HepG2 (cell line): ENCODE results near the gene DUSP12. TPM values are rescaled to one million over a fixed set of nuclear protein-coding genes. Genes with fewer than 3 reads are reported as not detected.

Experiments
- ATAC-seq: fragments of 200-7000 bp; cut with Tn5 transposase; 3 replicates; pipeline ENCODE4 v1.9.1; 2020; ENCODE audit warnings: mild to moderate bottlenecking, moderate library complexity
- BruUV-seq: library from RNA; stranded (reverse); fragments of 400-500 nt; replicated peaks from 2 replicates; lab custom pipeline; 2021; lab: Mats Ljungman, UMichigan
- CTCF ChIA-PET: fragments of 300-600 bp; formaldehyde crosslinking; extraction: SDS; loops from one replicate; lab custom pipeline; 2021; ENCODE audit warnings: low total read pairs, inconsistent platforms, low intra/inter-chr PET ratio; lab: Yijun Ruan, JAX
- POLR2A ChIA-PET: fragments of 350-600 bp; sonication (Branson Sonifier 250); formaldehyde crosslinking; loops from one replicate; lab custom pipeline; 2020; ENCODE audit warnings: antibody characterized with exemption, inconsistent platforms; lab: Yijun Ruan, JAX
- DNase-seq: peaks from one replicate; pipeline ENCODE4 v3.0.0-alpha.2; 2015; ENCODE audit warnings: low spot score
- FAIRE-seq: peaks from 3 replicates; lab custom pipeline; 2011; peaks lifted over from hg19 to GRCh38; lab: Jason Lieb, UNC
- H2AFZ ChIP-seq: one replicate; pipeline ENCODE4 v1.6.1; 2011; ENCODE audit warnings: low read length, inconsistent platforms
- H3K27ac ChIP-seq: fragments of 300-600 bp; 3 replicates; pipeline ENCODE4 v1.8.0; 2011; ENCODE audit warnings: mixed run types, mild to moderate bottlenecking, mixed read lengths, low read length, inconsistent platforms; ENCODE audit not compliant: insufficient read depth; ENCODE audit errors: extremely low read length
- H3K27me3 ChIP-seq, 2 experiments: fragments of 200-600 bp in 1 of 2; 2 replicates in 1 of 2; 3 replicates in 1 of 2; pipeline versions ENCODE4 v1.6.0 to v1.8.0; 2011; ENCODE audit warnings: low read length in 2 of 2, mild to moderate bottlenecking in 2 of 2, moderate library complexity in 2 of 2, inconsistent platforms in 1 of 2; ENCODE audit not compliant: insufficient read depth in 2 of 2, control insufficient read depth in 1 of 2
- H3K36me3 ChIP-seq, 2 experiments: fragments of 200-600 bp in 1 of 2; replicated peaks in 1 of 2; 2 replicates in 1 of 2; 3 replicates in 1 of 2; pipeline versions ENCODE4 v1.5.1 to v1.8.0; 2011; ENCODE audit warnings: low read length in 2 of 2, inconsistent platforms in 1 of 2; ENCODE audit not compliant: insufficient read depth in 2 of 2, control insufficient read depth in 1 of 2
- H3K4me1 ChIP-seq: 2 replicates; pipeline ENCODE4 v1.5.1; 2012; ENCODE audit warnings: low read length, inconsistent platforms; ENCODE audit not compliant: insufficient read depth
- H3K4me2 ChIP-seq: 2 replicates; pipeline ENCODE4 v1.6.0; 2011; ENCODE audit warnings: low read depth, low read length, inconsistent platforms
- H3K4me3 ChIP-seq, 3 experiments: fragments of 200-600 bp in 1 of 3; sonication (generic), shearing (Covaris generic) in 1 of 3; replicated peaks in 1 of 3; 2 replicates each; pipeline ENCODE4 v1.5.1; 2011 to 2016; ENCODE audit warnings: low read length in 3 of 3, inconsistent platforms in 2 of 3, low read depth in 2 of 3, mild to moderate bottlenecking in 2 of 3, control low read depth in 1 of 3, mixed read lengths in 1 of 3; ENCODE audit not compliant: insufficient read depth in 1 of 3
- H3K79me2 ChIP-seq: one replicate; pipeline ENCODE4 v1.6.1; 2011; ENCODE audit warnings: low read length, inconsistent platforms; ENCODE audit not compliant: insufficient read depth
- H3K9ac ChIP-seq: 2 replicates; pipeline ENCODE4 v1.6.0; 2011; ENCODE audit warnings: mild to moderate bottlenecking, low read depth, low read length, inconsistent platforms; ENCODE audit not compliant: insufficient read depth
- H3K9me3 ChIP-seq: 2 replicates; pipeline ENCODE4 v1.5.1; 2012; ENCODE audit warnings: mild to moderate bottlenecking, low read length
- H4K20me1 ChIP-seq: 2 replicates; pipeline ENCODE4 v1.6.0; 2011; ENCODE audit warnings: inconsistent platforms, mild to moderate bottlenecking, low read length, moderate library complexity; ENCODE audit not compliant: insufficient read depth
- RAD21 ChIP-seq: fragments of 450-650 bp; formaldehyde crosslinking; IDR thresholded peaks from 2 replicates; pipeline ENCODE4 v1.5.0; 2020; ENCODE audit warnings: mild to moderate bottlenecking
- SMC3 ChIP-seq: IDR thresholded peaks from 2 replicates; pipeline ENCODE4 v1.6.1; 2011; ENCODE audit warnings: low read length, improper control_type of control experiment
- STAG1 ChIP-seq: sonication (generic); formaldehyde crosslinking; IDR thresholded peaks from 2 replicates; pipeline ENCODE4 v1.4.0; 2020; ENCODE audit warnings: missing genetic modification reagents
- WGBS: methylation state at CpG from one replicate; pipeline ENCODE4 v1.1.6; 2017; ENCODE audit warnings: low lambda C conversion rate; 5-methylcytosine and 5-hydroxymethylcytosine counted together
- in situ Hi-C: cut with HindIII; loops from 2 replicates; pipeline ENCODE4 v1.10.0; 2017; ENCODE audit warnings: low pct_unique_long_range_greater_than_20kb; ENCODE audit not compliant: extremely low pct_ligation_motif_present
- intact Hi-C: fragments of 100-400 bp; cut with micrococcal nuclease; formaldehyde crosslinking; loops from one replicate; pipeline ENCODE4 v1.10.0; 2022; ENCODE audit not compliant: unreplicated experiment
- polyA plus RNA-seq, 8 experiments: library from polyadenylated mRNA; depleted of rRNA in 3 of 8; stranded (reverse) in 7 of 8; unstranded in 1 of 8; fragments of >200 nt; fragmentation: Illumina TruSeq in 4 of 8; extraction: Trizol in 4 of 8; gene quantifications; 2 replicates each; pipeline versions ENCODE4 v1.2.1 to v1.2.3, GENCODE V29; 2011 to 2016; ENCODE audit warnings: low read depth in 4 of 8, missing spikeins in 1 of 8, mixed read lengths in 1 of 8; ENCODE audit not compliant: insufficient read depth in 1 of 8
- total RNA-seq, 5 experiments: library from RNA; depleted of rRNA; stranded (reverse); fragments of >200 nt; fragmentation: Illumina TruSeq; extraction: Trizol; gene quantifications; 2 replicates each; pipeline ENCODE4 v1.2.3, GENCODE V29; 2016; ENCODE audit warnings: low read depth in 1 of 5
- TF ChIP-seq, protein P1 (sequence below): sonication (generic); formaldehyde crosslinking; IDR thresholded peaks from 2 replicates; pipeline ENCODE4 v1.4.0; 2020; ENCODE audit warnings: mild to moderate bottlenecking, missing genetic modification reagents
- TF ChIP-seq, protein P2 (sequence below): sonication (generic); formaldehyde crosslinking; IDR thresholded peaks from 2 replicates; pipeline ENCODE4 v1.5.0; 2020; ENCODE audit warnings: missing genetic modification reagents
- TF ChIP-seq, protein P3 (sequence below): sonication (generic); formaldehyde crosslinking; IDR thresholded peaks from 2 replicates; pipeline ENCODE4 v1.5.0; 2020; ENCODE audit warnings: mild to moderate bottlenecking, missing genetic modification reagents, moderate library complexity
- TF ChIP-seq, protein P4 (sequence below): sonication (generic); formaldehyde crosslinking; IDR thresholded peaks from 2 replicates; pipeline ENCODE4 v1.8.1; 2023; ENCODE audit warnings: mild to moderate bottlenecking, missing genetic modification reagents

Gene DUSP12
- total and polyA plus RNA-seq, 2 of the 13 experiments (the other 11 are each of a cell fraction or from before 2014, with no cell fraction given): 36.7 to 37.1 TPM

DNA sequence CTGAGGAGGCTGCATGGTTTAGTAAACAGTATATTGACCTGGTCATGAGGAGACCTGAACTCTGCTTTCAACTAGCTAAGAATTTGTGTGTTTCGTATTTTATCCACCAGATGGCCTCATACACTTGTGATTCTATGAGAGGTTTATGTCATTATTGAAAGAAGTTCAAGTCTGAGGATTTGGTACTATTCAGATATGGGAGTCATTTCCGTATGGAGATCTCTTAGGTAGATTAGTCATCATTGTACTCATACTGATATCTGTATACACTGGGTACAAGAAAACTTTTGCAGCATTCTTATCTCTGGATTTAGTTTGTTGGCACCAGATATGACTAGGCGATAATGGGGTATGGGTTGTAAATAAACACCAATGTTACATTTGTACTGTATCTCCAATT, 43.2 kb downstream of the DUSP12 start:
- no peak overlapping the region for H3K9ac ChIP-seq
- H3K79me2 ChIP-seq: no peaks in the 10 kb centered on the region
- BruUV-seq: no TSS peak
- no peaks in the 10 kb centered on the region for H4K20me1 ChIP-seq
- H3K4me2 ChIP-seq: no peak overlapping the region
- intact Hi-C loops (loop anchor here (1.0 to 10.0 kb wide), 3 partner anchors 72 to 245 kb away; no protein-coding TSS in a partner anchor), in situ Hi-C loops (loop anchor here (5.0 kb wide), 1 partner anchor 235 kb away; no protein-coding TSS in a partner anchor)
- H3K4me1 ChIP-seq: no peaks in the 10 kb centered on the region
- POLR2A ChIA-PET: interaction anchor here (0.8 kb wide), 1 partner anchor 244 kb away, joined by 3 read pairs; no protein-coding TSS in a partner anchor
- no peak overlapping the region for H3K27ac ChIP-seq
- no peak overlapping the region for H2AFZ ChIP-seq
- no peaks in the 10 kb centered on the region for H3K27me3 ChIP-seq
- TF ChIP-seq, protein P1, sequence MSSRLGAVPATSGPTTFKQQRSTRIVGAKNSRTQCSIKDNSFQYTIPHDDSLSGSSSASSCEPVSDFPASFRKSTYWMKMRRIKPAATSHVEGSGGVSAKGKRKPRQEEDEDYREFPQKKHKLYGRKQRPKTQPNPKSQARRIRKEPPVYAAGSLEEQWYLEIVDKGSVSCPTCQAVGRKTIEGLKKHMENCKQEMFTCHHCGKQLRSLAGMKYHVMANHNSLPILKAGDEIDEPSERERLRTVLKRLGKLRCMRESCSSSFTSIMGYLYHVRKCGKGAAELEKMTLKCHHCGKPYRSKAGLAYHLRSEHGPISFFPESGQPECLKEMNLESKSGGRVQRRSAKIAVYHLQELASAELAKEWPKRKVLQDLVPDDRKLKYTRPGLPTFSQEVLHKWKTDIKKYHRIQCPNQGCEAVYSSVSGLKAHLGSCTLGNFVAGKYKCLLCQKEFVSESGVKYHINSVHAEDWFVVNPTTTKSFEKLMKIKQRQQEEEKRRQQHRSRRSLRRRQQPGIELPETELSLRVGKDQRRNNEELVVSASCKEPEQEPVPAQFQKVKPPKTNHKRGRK (CRISPR knock-in tag): no peak
- TF ChIP-seq RAD21 (peak; percentile 53; the same call in 1 of the 2 replicates), STAG1 (CRISPR knock-in tag) (peak; percentile 80), SMC3 (peak; percentile 53; the same call in 1 of the 2 replicates)
- TF ChIP-seq, protein P2, sequence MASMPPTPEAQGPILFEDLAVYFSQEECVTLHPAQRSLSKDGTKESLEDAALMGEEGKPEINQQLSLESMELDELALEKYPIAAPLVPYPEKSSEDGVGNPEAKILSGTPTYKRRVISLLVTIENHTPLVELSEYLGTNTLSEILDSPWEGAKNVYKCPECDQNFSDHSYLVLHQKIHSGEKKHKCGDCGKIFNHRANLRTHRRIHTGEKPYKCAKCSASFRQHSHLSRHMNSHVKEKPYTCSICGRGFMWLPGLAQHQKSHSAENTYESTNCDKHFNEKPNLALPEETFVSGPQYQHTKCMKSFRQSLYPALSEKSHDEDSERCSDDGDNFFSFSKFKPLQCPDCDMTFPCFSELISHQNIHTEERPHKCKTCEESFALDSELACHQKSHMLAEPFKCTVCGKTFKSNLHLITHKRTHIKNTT (CRISPR knock-in tag): no peak
- TF ChIP-seq, protein P3, sequence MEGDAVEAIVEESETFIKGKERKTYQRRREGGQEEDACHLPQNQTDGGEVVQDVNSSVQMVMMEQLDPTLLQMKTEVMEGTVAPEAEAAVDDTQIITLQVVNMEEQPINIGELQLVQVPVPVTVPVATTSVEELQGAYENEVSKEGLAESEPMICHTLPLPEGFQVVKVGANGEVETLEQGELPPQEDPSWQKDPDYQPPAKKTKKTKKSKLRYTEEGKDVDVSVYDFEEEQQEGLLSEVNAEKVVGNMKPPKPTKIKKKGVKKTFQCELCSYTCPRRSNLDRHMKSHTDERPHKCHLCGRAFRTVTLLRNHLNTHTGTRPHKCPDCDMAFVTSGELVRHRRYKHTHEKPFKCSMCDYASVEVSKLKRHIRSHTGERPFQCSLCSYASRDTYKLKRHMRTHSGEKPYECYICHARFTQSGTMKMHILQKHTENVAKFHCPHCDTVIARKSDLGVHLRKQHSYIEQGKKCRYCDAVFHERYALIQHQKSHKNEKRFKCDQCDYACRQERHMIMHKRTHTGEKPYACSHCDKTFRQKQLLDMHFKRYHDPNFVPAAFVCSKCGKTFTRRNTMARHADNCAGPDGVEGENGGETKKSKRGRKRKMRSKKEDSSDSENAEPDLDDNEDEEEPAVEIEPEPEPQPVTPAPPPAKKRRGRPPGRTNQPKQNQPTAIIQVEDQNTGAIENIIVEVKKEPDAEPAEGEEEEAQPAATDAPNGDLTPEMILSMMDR: peak; percentile 73
- TF ChIP-seq, protein P4, sequence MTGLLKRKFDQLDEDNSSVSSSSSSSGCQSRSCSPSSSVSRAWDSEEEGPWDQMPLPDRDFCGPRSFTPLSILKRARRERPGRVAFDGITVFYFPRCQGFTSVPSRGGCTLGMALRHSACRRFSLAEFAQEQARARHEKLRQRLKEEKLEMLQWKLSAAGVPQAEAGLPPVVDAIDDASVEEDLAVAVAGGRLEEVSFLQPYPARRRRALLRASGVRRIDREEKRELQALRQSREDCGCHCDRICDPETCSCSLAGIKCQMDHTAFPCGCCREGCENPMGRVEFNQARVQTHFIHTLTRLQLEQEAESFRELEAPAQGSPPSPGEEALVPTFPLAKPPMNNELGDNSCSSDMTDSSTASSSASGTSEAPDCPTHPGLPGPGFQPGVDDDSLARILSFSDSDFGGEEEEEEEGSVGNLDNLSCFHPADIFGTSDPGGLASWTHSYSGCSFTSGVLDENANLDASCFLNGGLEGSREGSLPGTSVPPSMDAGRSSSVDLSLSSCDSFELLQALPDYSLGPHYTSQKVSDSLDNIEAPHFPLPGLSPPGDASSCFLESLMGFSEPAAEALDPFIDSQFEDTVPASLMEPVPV (CRISPR knock-in tag): no peak
- peaks cover 9 to 48% of the 10 kb centered on the region in 2 experiments; a peak in 4 of 5 replicates for H3K36me3 ChIP-seq
- no peak overlapping the region for H3K4me3 ChIP-seq
- WGBS: 57% methylated on average over 3 of the region's 3 CpGs
- peak; percentile 59 for DNase-seq
- peak; percentile 26 for FAIRE-seq
- ATAC-seq: peak; percentile 73
- H3K9me3 ChIP-seq: no peaks in the 10 kb centered on the region
- CTCF ChIA-PET: interaction anchor here (1.3 to 1.9 kb wide), 3 partner anchors 113 to 245 kb away, joined by 4 to 23 read pairs (median 11); no protein-coding TSS in a partner anchor
